Measurements from ENCODE around the gene EI24. TPM values are rescaled to one million over a fixed set of nuclear protein-coding genes. Genes with fewer than 3 reads are reported as not detected.

EI24 gene
- total and polyA plus RNA-seq, 2 donors from 2014 or later, result 63.3 to 69.1 TPM

GRCh38 chr11:125542709-125543108, 26.6 kb upstream of the EI24 start:
- Histone ChIP-seq H3K4me1 (ENCODE audit: control insufficient read depth in 2 of 3, insufficient read depth in 2 of 3, low read depth in 1 of 3, low read length in 3 of 3) (no peaks in the 10 kb centered on the region), H3K27ac (ENCODE audit: low read depth in 2 of 2, low read length in 2 of 2) (no peak overlapping the region), H3K27me3 (ENCODE audit: control insufficient read depth, insufficient read depth, low read length) (no peaks in the 10 kb centered on the region), H3K9me3 (ENCODE audit: control insufficient read depth in 2 of 3, insufficient read depth in 1 of 3, low read length in 3 of 3) (peaks cover 0 to 3% (median 3%) of the 10 kb centered on the region in 3 donors), H3K4me3 (ENCODE audit: low read length in 3 of 3) (no peak overlapping the region), H3K9ac (ENCODE audit: low read length in 3 of 3) (no peak overlapping the region), H3K36me3 (ENCODE audit: control insufficient read depth in 2 of 3, insufficient read depth in 3 of 3, low read length in 3 of 3) (no peaks in the 10 kb centered on the region)
- FAIRE-seq (peak; percentile 77), DNase-seq (no peak)
- TF ChIP-seq CTCF (IDR thresholded peaks at IDR 0.05; ENCODE audit: borderline replicate concordance, extremely low read depth, insufficient read depth), result no peak
- intact Hi-C loops (cut with DNase I), result no loop called here

GRCh38 chr11:125550780-125551179, 18.5 kb upstream of the EI24 start:
- Histone ChIP-seq H3K9ac (ENCODE audit: low read length in 3 of 3) (no peak overlapping the region), H3K36me3 (ENCODE audit: control insufficient read depth in 2 of 3, insufficient read depth in 3 of 3, low read length in 3 of 3) (no peaks in the 10 kb centered on the region), H3K9me3 (ENCODE audit: control insufficient read depth in 2 of 3, insufficient read depth in 1 of 3, low read length in 3 of 3) (peaks cover 0 to 23% (median 3%) of the 10 kb centered on the region in 3 donors), H3K4me3 (ENCODE audit: low read length in 3 of 3) (no peak overlapping the region), H3K27me3 (ENCODE audit: control insufficient read depth, insufficient read depth, low read length) (no peaks in the 10 kb centered on the region), H3K4me1 (ENCODE audit: control insufficient read depth in 2 of 3, insufficient read depth in 2 of 3, low read depth in 1 of 3, low read length in 3 of 3) (no peaks in the 10 kb centered on the region), H3K27ac (ENCODE audit: low read depth in 2 of 2, low read length in 2 of 2) (no peak overlapping the region)
- DNase-seq (no peak), FAIRE-seq (no peak)
- TF ChIP-seq CTCF (IDR thresholded peaks at IDR 0.05; ENCODE audit: borderline replicate concordance, extremely low read depth, insufficient read depth), result no peak
- intact Hi-C loops (cut with DNase I), result no loop called here

GRCh38 chr11:125551835-125552342, 17.4 kb upstream of the EI24 start:
- no peak for TF ChIP-seq CTCF (IDR thresholded peaks at IDR 0.05; ENCODE audit: borderline replicate concordance, extremely low read depth, insufficient read depth)
- Histone ChIP-seq H3K9me3 (ENCODE audit: control insufficient read depth in 2 of 3, insufficient read depth in 1 of 3, low read length in 3 of 3) (peaks cover 0 to 23% (median 3%) of the 10 kb centered on the region in 3 donors), H3K9ac (ENCODE audit: low read length in 3 of 3) (no peak overlapping the region), H3K27me3 (ENCODE audit: control insufficient read depth, insufficient read depth, low read length) (no peaks in the 10 kb centered on the region), H3K27ac (ENCODE audit: low read depth in 2 of 2, low read length in 2 of 2) (no peak overlapping the region), H3K36me3 (ENCODE audit: control insufficient read depth in 2 of 3, insufficient read depth in 3 of 3, low read length in 3 of 3) (no peaks in the 10 kb centered on the region), H3K4me1 (ENCODE audit: control insufficient read depth in 2 of 3, insufficient read depth in 2 of 3, low read depth in 1 of 3, low read length in 3 of 3) (no peaks in the 10 kb centered on the region), H3K4me3 (ENCODE audit: low read length in 3 of 3) (no peak overlapping the region)
- intact Hi-C loops (cut with DNase I), result no loop called here
- FAIRE-seq (no peak), DNase-seq (no peak)

- Histone ChIP-seq H3K36me3 (ENCODE audit: control insufficient read depth in 2 of 3, insufficient read depth in 3 of 3, low read length in 3 of 3) (no peaks in the 10 kb centered on the region), H3K9me3 (ENCODE audit: control insufficient read depth in 2 of 3, insufficient read depth in 1 of 3, low read length in 3 of 3) (peaks cover 0 to 23% (median 3%) of the 10 kb centered on the region in 3 donors), H3K27me3 (ENCODE audit: control insufficient read depth, insufficient read depth, low read length) (no peaks in the 10 kb centered on the region), H3K4me3 (ENCODE audit: low read length in 3 of 3) (no peak overlapping the region), H3K4me1 (ENCODE audit: control insufficient read depth in 2 of 3, insufficient read depth in 2 of 3, low read depth in 1 of 3, low read length in 3 of 3) (no peaks in the 10 kb centered on the region), H3K9ac (ENCODE audit: low read length in 3 of 3) (no peak overlapping the region), H3K27ac (ENCODE audit: low read depth in 2 of 2, low read length in 2 of 2) (no peak overlapping the region)
- FAIRE-seq, result no peak
- no peak for DNase-seq
- no peak for TF ChIP-seq CTCF (IDR thresholded peaks at IDR 0.05; ENCODE audit: borderline replicate concordance, extremely low read depth, insufficient read depth)
- intact Hi-C loops (cut with DNase I), result no loop called here
Measured at GRCh38 chr11:125552927-125553326, 16.4 kb upstream of the EI24 start.
